ENCODE data around the gene CD19.
"Not testable (repeated sequence)": the region's sequence is repeated elsewhere in the genome, so short reads cannot be mapped to it uniquely, and the experiment has no call there.

DNA sequence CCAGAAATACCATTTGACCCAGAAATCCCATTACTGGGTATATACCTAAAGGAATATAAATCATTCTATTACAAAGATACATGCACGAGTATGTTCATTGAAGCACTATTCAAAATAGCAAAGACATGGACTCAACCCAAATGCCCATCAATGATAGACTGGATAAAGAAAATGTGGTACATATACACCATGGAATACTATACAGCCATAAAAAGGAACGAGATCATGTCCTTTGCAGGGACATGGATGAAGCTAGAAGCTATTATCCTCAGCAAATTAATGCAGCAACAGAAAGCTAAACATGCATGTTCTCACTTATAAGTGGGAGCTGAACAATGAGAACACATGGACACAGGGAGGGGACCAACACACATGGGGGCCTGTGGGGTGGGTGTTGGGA, 5.5 kb upstream of the CD19 start:
- TF ChIP-seq, protein P1, sequence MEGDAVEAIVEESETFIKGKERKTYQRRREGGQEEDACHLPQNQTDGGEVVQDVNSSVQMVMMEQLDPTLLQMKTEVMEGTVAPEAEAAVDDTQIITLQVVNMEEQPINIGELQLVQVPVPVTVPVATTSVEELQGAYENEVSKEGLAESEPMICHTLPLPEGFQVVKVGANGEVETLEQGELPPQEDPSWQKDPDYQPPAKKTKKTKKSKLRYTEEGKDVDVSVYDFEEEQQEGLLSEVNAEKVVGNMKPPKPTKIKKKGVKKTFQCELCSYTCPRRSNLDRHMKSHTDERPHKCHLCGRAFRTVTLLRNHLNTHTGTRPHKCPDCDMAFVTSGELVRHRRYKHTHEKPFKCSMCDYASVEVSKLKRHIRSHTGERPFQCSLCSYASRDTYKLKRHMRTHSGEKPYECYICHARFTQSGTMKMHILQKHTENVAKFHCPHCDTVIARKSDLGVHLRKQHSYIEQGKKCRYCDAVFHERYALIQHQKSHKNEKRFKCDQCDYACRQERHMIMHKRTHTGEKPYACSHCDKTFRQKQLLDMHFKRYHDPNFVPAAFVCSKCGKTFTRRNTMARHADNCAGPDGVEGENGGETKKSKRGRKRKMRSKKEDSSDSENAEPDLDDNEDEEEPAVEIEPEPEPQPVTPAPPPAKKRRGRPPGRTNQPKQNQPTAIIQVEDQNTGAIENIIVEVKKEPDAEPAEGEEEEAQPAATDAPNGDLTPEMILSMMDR (IDR thresholded peaks at IDR 0.05) = not testable (repeated sequence)
- TF ChIP-seq POLR2A (IDR thresholded peaks at IDR 0.05) = not testable (repeated sequence)
